Endodermal cell (in vitro differentiated cells): ENCODE results near the gene PLEKHD1. TPM values are rescaled to one million over a fixed set of nuclear protein-coding genes. Genes with fewer than 3 reads are reported as not detected.

Source experiments
- DNase-seq: peaks from one replicate; pipeline ENCODE4 v3.0.0-alpha.2; 2017
- H3K27ac ChIP-seq: 2 replicates; pipeline ENCODE4 v1.5.1; 2013; ENCODE audit warnings: mild to moderate bottlenecking, low read depth, low read length, moderate library complexity
- H3K27me3 ChIP-seq: 2 replicates; pipeline ENCODE4 v1.6.1; 2013; ENCODE audit warnings: mild to moderate bottlenecking, low read length, moderate library complexity; ENCODE audit not compliant: insufficient read depth, control insufficient read depth, poor library complexity, severe bottlenecking
- H3K36me3 ChIP-seq: 2 replicates; pipeline ENCODE4 v1.7.0; 2013; ENCODE audit warnings: mild to moderate bottlenecking, low read length, moderate library complexity; ENCODE audit not compliant: control insufficient read depth, insufficient read depth
- H3K4me1 ChIP-seq: one replicate; pipeline ENCODE4 v1.7.0; 2013; ENCODE audit warnings: low read length; ENCODE audit not compliant: control insufficient read depth, insufficient read depth
- H3K4me3 ChIP-seq: 2 replicates; pipeline ENCODE4 v1.5.1; 2013; ENCODE audit warnings: mild to moderate bottlenecking, low read length, moderate library complexity
- H3K9ac ChIP-seq: 2 replicates; pipeline ENCODE4 v1.6.1; 2013; ENCODE audit warnings: mild to moderate bottlenecking, low read length, moderate library complexity; ENCODE audit not compliant: poor library complexity, severe bottlenecking; ENCODE audit errors: extremely low read depth
- H3K9me3 ChIP-seq: 2 replicates; pipeline ENCODE4 v1.6.1; 2013; ENCODE audit warnings: mild to moderate bottlenecking, low read length, moderate library complexity; ENCODE audit not compliant: control insufficient read depth
- H3K27ac Mint-ChIP-seq: 2 replicates; pipeline ENCODE4 v1.8.0; 2020; ENCODE audit warnings: mixed read lengths
- H3K27me3 Mint-ChIP-seq: 2 replicates; pipeline ENCODE4 v1.8.0; 2021; ENCODE audit warnings: mild to moderate bottlenecking, mixed read lengths; ENCODE audit not compliant: insufficient read depth
- H3K36me3 Mint-ChIP-seq: 2 replicates; pipeline ENCODE4 v1.8.0; 2020; ENCODE audit warnings: low read depth, mixed read lengths
- H3K4me1 Mint-ChIP-seq: 2 replicates; pipeline ENCODE4 v1.8.0; 2020; ENCODE audit warnings: mixed read lengths
- H3K4me3 Mint-ChIP-seq: 2 replicates; pipeline ENCODE4 v1.8.0; 2020; ENCODE audit warnings: mild to moderate bottlenecking, moderate library complexity, mixed read lengths
- H3K9me3 Mint-ChIP-seq: 2 replicates; pipeline ENCODE4 v1.8.0; 2020; ENCODE audit warnings: mild to moderate bottlenecking, mixed read lengths
- WGBS, 2 experiments: methylation state at CpG; one replicate each; pipeline versions ENCODE4 v1.1.5 to v1.1.7; 2013; ENCODE audit warnings: missing lambda C conversion rate in 2 of 2, mixed read lengths in 1 of 2; ENCODE audit not compliant: insufficient coverage in 1 of 2, insufficient read length in 1 of 2; 5-methylcytosine and 5-hydroxymethylcytosine counted together
- total RNA-seq, 2 donors: library from RNA; stranded (reverse); fragmentation: NEBNext Ultra II Directional in 1 of 2; extraction: Animal tissue kit (Norgen Biotek cat#: 25700) in 1 of 2; gene quantifications; 2 replicates in 1 of 2; 3 replicates in 1 of 2; pipeline ENCODE4 v1.2.1, GENCODE V29; 2021
- TF ChIP-seq, protein P1 (sequence below): fragments of 200-600 bp; sonication (generic); conservative IDR thresholded peaks from 2 replicates; pipeline ENCODE4 v1.5.0; 2021; ENCODE audit warnings: antibody characterized with exemption, mild to moderate bottlenecking

PLEKHD1 gene
- total RNA-seq, 2 donors from 2014 or later, result 0.11 TPM

DNA sequence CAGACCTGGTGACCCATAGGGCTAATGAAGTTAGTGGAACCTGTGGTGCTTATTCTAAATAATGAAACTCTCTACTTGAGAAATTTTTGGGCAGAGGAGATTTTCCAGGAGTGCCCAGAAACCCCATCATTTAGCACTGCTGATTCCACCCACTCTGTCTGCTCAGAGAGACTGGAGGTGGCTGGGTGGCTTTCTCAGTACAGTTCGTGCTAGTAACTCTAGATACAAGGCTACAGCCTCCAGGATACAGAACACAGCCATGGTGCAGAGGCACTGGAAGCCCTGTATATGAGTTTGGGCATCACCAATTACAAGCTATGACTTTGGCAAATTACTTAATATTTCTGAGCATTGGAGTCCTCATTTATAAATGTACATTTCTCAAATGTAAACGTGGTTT, 57.8 kb downstream of the PLEKHD1 start:
- Mint-ChIP-seq H3K27me3 (peaks cover 13% of the 10 kb centered on the region), H3K4me3 (no peak overlapping the region), H3K36me3 (no peaks in the 10 kb centered on the region), H3K4me1 (no peaks in the 10 kb centered on the region), H3K27ac (no peak overlapping the region), H3K9me3 (no peaks in the 10 kb centered on the region)
- H3K9ac ChIP-seq, result no peak overlapping the region
- no peaks in the 10 kb centered on the region for H3K27me3 ChIP-seq
- H3K36me3 ChIP-seq, result no peaks in the 10 kb centered on the region
- TF ChIP-seq, protein P1, sequence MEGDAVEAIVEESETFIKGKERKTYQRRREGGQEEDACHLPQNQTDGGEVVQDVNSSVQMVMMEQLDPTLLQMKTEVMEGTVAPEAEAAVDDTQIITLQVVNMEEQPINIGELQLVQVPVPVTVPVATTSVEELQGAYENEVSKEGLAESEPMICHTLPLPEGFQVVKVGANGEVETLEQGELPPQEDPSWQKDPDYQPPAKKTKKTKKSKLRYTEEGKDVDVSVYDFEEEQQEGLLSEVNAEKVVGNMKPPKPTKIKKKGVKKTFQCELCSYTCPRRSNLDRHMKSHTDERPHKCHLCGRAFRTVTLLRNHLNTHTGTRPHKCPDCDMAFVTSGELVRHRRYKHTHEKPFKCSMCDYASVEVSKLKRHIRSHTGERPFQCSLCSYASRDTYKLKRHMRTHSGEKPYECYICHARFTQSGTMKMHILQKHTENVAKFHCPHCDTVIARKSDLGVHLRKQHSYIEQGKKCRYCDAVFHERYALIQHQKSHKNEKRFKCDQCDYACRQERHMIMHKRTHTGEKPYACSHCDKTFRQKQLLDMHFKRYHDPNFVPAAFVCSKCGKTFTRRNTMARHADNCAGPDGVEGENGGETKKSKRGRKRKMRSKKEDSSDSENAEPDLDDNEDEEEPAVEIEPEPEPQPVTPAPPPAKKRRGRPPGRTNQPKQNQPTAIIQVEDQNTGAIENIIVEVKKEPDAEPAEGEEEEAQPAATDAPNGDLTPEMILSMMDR, result no peak
- no peak overlapping the region for H3K4me3 ChIP-seq
- no peak for DNase-seq
- H3K4me1 ChIP-seq, result no peaks in the 10 kb centered on the region
- no peak overlapping the region for H3K27ac ChIP-seq
- 98 to 100% methylated on average over 2 of the region's 2 CpGs for WGBS, 2 experiments
- H3K9me3 ChIP-seq, result no peaks in the 10 kb centered on the region

DNA sequence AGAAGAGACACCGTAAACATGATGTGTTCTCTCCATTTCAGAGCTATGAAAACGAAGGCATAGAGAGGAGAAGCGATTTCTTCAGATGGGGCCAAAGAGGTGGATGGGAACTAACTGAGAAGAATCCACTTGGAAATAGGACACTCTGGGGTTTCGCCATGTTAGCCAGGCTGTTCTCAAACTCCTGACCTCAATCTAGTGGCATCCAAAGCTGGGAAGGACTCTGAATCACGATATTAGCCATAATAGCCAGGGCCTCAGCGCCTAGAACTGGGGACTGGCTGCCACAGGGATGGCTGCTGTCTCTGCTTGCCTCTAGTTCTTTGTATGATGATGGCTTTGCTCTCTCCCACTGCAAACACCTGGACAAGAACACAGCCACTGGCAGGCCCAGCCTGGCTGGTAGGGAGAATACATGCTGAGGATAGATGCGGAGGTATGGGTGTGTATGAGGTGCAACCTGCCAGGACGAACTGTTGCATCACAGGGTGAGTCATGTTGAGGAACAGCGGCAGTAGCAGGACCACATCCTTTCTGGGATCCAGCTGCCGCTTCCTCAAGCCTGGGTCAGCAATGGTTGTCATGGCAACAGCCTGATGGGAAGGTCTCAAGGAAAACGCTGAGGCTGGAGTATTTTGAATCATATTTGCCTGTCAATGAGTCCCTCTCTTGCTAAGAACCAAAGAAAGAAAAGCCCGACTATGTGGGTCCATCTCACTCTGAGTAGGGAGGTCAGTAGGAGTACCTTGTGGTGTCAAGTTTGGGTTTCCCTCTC, 59.0 kb downstream of the PLEKHD1 start:
- no peak overlapping the region for H3K9ac ChIP-seq
- TF ChIP-seq, protein P1, result no peak
- Mint-ChIP-seq H3K27me3 (peaks cover 13% of the 10 kb centered on the region), H3K36me3 (no peaks in the 10 kb centered on the region), H3K9me3 (no peaks in the 10 kb centered on the region), H3K4me3 (no peak overlapping the region), H3K27ac (no peak overlapping the region), H3K4me1 (peaks cover 3% of the 10 kb centered on the region)
- H3K27ac ChIP-seq, result no peak overlapping the region
- H3K4me1 ChIP-seq, result no peaks in the 10 kb centered on the region
- H3K9me3 ChIP-seq, result no peaks in the 10 kb centered on the region
- 76 to 81% methylated on average over 11 to 12 of the region's 12 CpGs for WGBS, 2 experiments
- DNase-seq, result peak; percentile 59
- no peaks in the 10 kb centered on the region for H3K27me3 ChIP-seq
- no peaks in the 10 kb centered on the region for H3K36me3 ChIP-seq
- H3K4me3 ChIP-seq, result no peak overlapping the region

DNA sequence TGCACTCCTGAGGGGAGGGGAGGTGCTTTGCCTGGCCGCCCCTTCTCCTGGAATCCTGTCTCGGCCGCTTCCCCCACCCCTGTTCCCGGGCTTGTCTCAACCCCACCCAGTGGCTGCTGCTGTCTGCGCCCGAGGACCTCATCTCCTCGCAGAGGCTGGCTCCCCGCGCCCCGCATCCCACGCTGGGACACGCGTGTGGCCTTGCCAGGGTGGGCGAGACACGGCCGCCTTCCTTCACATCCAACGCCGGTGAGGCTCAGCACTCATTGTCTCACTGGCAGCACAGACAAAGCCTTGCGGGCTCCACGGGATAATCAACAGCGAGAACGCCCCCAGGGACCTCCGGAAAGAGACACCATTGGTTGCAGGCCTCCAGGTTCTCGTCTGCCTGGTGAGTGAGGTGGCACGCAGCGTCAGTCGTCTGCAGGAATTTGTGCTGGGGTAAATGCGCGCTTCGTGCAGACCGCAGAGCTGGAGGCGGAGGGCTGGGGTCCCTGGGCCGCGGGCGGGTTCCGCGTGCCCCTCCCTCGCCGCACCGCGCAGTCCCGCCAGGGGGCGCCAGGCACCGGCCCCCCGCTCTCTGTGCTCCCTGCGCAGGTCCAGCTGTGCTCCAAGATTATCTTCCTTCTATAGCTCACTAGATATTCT, 63.3 kb downstream of the PLEKHD1 start:
- Mint-ChIP-seq H3K27ac (peak overlapping the region; percentile 92), H3K4me1 (peaks cover 10% of the 10 kb centered on the region), H3K9me3 (no peaks in the 10 kb centered on the region), H3K4me3 (peak overlapping the region; percentile 68), H3K27me3 (peaks cover 17% of the 10 kb centered on the region), H3K36me3 (no peaks in the 10 kb centered on the region)
- TF ChIP-seq, protein P1, result peak; percentile 98
- WGBS, 2 experiments, result 5 to 6% methylated on average over 6 to 43 of the region's 46 CpGs
- Histone ChIP-seq H3K9ac (peak overlapping the region; percentile 75), H3K27ac (peak overlapping the region; percentile 89), H3K9me3 (no peaks in the 10 kb centered on the region), H3K36me3 (no peaks in the 10 kb centered on the region), H3K27me3 (no peaks in the 10 kb centered on the region), H3K4me3 (peak overlapping the region; percentile 79), H3K4me1 (no peaks in the 10 kb centered on the region)
- peak; percentile 94 for DNase-seq
